Limb (tissue), 2 donors: ENCODE results near the gene SPRED1.

Experiments used
- DNase-seq, 2 donors: peaks; one replicate each; pipeline ENCODE4 v3.0.0-alpha.2; 2016; ENCODE audit errors: extremely low spot score in 2 of 2

The SPRED1 gene

GRCh38 chr15:38354315-38354929 lies 101.8 kb downstream of the SPRED1 start:
- peak; percentile 63 to 64 for DNase-seq

GRCh38 chr15:38362355-38362754 lies 109.7 kb downstream of the SPRED1 start:
- no peak for DNase-seq

GRCh38 chr15:38367476-38367875 lies 114.8 kb downstream of the SPRED1 start:
- DNase-seq: no peak

GRCh38 chr15:38369936-38370478 lies 117.4 kb downstream of the SPRED1 start:
- no peak for DNase-seq

- DNase-seq: no peak
Observed at GRCh38 chr15:38373016-38373415, 120.4 kb downstream of the SPRED1 start.

- DNase-seq: peak in 1 of 2 donors; percentile 73
Observed at GRCh38 chr15:38374029-38374428, 121.4 kb downstream of the SPRED1 start.

GRCh38 chr15:38374556-38374955 lies 121.9 kb downstream of the SPRED1 start:
- no peak for DNase-seq

GRCh38 chr15:38376081-38376480 lies 123.4 kb downstream of the SPRED1 start:
- DNase-seq: no peak

- peak in 1 of 2 donors; percentile 68 for DNase-seq
Observed at GRCh38 chr15:38377636-38378035, 125.0 kb downstream of the SPRED1 start.

GRCh38 chr15:38378161-38378560 lies 125.5 kb downstream of the SPRED1 start:
- peak; percentile 47 to 51 for DNase-seq

GRCh38 chr15:38389924-38390542 lies 137.4 kb downstream of the SPRED1 start:
- peak in 1 of 2 donors; percentile 76 for DNase-seq

- no peak for DNase-seq
Observed at GRCh38 chr15:38391191-38391590, 138.6 kb downstream of the SPRED1 start.

- DNase-seq: no peak
Observed at GRCh38 chr15:38398134-38398533, 145.5 kb downstream of the SPRED1 start.

GRCh38 chr15:38401106-38401505 lies 148.5 kb downstream of the SPRED1 start:
- no peak for DNase-seq

- DNase-seq: no peak
Observed at GRCh38 chr15:38401701-38402100, 149.1 kb downstream of the SPRED1 start.

- DNase-seq: no peak
Observed at GRCh38 chr15:38406436-38406835, 153.8 kb downstream of the SPRED1 start.
